Measurements from ENCODE around the gene MPZL3.

MPZL3 gene

GRCh38 chr11:118251858-118252652 is at the start of gene MPZL3:
TSS of gene MPZL3 (minus strand) at chr11:118252365. CDS start at chr11:118252294, 71 bp downstream.
- DNase-seq, result peak; percentile 86

GRCh38 chr11:118301600-118302195 is 49.5 kb upstream of the MPZL3 start:
- DNase-seq, result no peak

- no peak for DNase-seq
Observed at GRCh38 chr11:118295815-118296454, 43.8 kb upstream of the MPZL3 start.

- DNase-seq, result no peak
Observed at GRCh38 chr11:118295199-118295598, 43.0 kb upstream of the MPZL3 start.

- no peak for DNase-seq
Observed at GRCh38 chr11:118294053-118294452, 41.9 kb upstream of the MPZL3 start.

- no peak for DNase-seq
Observed at GRCh38 chr11:118291477-118292135, 39.4 kb upstream of the MPZL3 start.

GRCh38 chr11:118290923-118291322 is 38.8 kb upstream of the MPZL3 start:
- no peak for DNase-seq

GRCh38 chr11:118289401-118289800 is 37.2 kb upstream of the MPZL3 start:
- peak; percentile 51 for DNase-seq

GRCh38 chr11:118287006-118287405 is 34.8 kb upstream of the MPZL3 start:
- DNase-seq, result no peak

- no peak for DNase-seq
Observed at GRCh38 chr11:118286545-118286944, 34.4 kb upstream of the MPZL3 start.

GRCh38 chr11:118283756-118284350 is 31.7 kb upstream of the MPZL3 start:
- DNase-seq, result no peak

GRCh38 chr11:118283037-118283636 is 31.0 kb upstream of the MPZL3 start:
- DNase-seq, result no peak

- no peak for DNase-seq
Observed at GRCh38 chr11:118282606-118283005, 30.4 kb upstream of the MPZL3 start.

GRCh38 chr11:118281284-118281683 is 29.1 kb upstream of the MPZL3 start:
- no peak for DNase-seq

GRCh38 chr11:118277312-118277711 is 25.1 kb upstream of the MPZL3 start:
- DNase-seq, result no peak

- DNase-seq, result no peak
Observed at GRCh38 chr11:118276422-118276821, 24.3 kb upstream of the MPZL3 start.

- no peak for DNase-seq
Observed at GRCh38 chr11:118275176-118275575, 23.0 kb upstream of the MPZL3 start.

- no peak for DNase-seq
Observed at GRCh38 chr11:118274186-118274585, 22.0 kb upstream of the MPZL3 start.

GRCh38 chr11:118272001-118272400 is 19.8 kb upstream of the MPZL3 start:
- DNase-seq, result no peak

GRCh38 chr11:118267486-118267885 is 15.3 kb upstream of the MPZL3 start:
- DNase-seq, result no peak

GRCh38 chr11:118265954-118266353 is 13.8 kb upstream of the MPZL3 start:
- no peak for DNase-seq

GRCh38 chr11:118264569-118265465 is 12.7 kb upstream of the MPZL3 start:
- no peak for DNase-seq
